Measurements from ENCODE around the gene ERO1B.
"Not testable (repeated sequence)": the region's sequence is repeated elsewhere in the genome, so short reads cannot be mapped to it uniquely, and the experiment has no call there.

The ERO1B gene, protein sequence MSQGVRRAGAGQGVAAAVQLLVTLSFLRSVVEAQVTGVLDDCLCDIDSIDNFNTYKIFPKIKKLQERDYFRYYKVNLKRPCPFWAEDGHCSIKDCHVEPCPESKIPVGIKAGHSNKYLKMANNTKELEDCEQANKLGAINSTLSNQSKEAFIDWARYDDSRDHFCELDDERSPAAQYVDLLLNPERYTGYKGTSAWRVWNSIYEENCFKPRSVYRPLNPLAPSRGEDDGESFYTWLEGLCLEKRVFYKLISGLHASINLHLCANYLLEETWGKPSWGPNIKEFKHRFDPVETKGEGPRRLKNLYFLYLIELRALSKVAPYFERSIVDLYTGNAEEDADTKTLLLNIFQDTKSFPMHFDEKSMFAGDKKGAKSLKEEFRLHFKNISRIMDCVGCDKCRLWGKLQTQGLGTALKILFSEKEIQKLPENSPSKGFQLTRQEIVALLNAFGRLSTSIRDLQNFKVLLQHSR

DNA sequence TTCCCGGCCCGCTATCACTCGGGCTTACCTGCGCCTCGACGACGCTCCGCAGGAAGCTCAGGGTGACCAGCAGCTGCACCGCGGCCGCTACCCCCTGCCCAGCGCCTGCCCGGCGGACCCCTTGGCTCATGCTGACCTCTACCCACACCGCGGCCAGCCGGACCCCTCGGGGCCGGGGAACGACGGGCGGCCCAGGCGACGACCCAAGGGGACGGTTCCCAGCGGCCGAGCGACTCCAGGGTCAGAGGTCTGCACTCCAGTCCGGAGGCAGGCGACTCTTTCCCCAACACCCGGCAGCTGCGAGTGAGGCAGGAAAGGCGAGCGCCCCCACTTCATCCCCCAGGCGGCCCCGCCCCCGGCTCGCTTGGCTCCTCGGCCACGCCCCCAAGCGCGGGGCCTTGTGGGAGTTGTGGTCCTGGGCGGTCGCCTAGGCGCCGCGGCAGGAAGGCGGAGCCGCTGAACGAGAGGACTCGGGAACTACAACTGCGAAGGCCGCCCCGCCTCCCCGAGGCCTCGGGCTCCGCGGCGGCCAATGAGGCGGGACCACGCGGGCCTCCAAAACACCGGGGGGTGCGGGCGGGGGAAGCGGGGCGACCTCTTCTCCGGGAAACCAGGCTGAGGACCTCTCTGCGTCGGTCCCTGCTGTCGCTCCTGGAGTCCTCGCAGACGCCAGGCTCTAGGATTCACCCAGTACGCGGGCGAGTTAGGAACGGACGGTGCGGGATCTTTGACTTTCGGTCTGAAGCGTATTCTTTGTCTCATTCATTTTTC lies at the start of gene ERO1B:
Gene ERO1B, minus strand, starts transcription at position 305 of the 771 bp plus-strand sequence. Its CDS starts 175 bp downstream, at position 130.
- peak; percentile 90 to 98 (median 96) for DNase-seq

DNA sequence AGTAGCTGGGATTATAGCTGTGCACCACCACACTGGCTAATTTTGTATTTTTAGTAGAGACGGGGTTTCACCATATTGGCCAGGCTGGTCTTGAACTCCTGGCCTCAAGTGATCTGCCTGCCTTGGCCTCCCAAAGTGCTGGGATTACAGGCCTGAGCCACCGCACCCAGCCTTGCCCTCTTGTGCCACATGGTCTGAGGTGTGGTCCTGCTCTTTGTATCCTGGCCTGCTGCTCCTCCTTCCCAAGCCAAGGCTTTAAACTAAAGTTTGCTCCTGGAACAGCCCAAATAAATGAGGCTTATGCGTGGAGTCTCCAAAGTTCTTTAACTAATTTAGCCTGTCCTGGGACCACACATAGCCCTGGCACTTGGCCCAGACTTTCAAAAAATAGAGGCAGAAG lies 49.7 kb upstream of the ERO1B start:
- DNase-seq, result not testable (repeated sequence)

DNA sequence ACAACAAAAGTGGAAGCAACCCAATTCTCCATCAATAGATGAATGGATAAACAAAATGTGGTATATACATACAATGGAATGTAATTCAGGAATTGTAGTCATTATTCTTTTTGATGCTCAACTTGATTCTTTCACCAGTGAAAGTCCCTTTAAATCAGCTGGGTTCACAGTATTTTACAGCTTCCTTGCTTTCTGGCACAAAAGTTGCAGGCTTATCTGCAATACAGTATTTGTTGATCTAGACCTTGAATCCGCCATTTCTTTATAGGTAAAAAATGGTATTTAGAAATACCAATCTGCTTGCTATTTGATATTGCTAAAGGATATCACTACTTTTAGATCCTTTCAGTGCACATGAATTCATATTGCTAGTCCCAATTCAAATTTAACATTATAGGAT lies 44.7 kb upstream of the ERO1B start:
- DNase-seq, result no peak

DNA sequence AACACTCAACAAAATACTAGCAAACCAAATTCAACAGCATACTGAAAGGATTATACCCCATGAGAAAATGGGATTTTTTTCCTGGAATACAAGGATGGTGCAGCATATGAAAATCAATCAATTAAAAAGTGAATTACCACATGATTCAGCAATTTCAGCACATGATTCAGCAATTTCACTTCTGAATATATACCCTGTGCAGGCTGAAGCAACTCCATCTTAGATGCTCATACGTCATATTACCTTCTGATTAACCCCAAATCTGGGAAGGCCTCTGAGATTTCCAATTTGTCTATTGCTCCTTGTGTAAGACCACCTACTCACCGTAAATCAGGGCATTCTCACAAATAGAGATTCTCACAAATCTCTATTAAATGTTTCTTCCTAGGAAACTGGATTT lies 43.8 kb upstream of the ERO1B start:
- DNase-seq, result no peak

DNA sequence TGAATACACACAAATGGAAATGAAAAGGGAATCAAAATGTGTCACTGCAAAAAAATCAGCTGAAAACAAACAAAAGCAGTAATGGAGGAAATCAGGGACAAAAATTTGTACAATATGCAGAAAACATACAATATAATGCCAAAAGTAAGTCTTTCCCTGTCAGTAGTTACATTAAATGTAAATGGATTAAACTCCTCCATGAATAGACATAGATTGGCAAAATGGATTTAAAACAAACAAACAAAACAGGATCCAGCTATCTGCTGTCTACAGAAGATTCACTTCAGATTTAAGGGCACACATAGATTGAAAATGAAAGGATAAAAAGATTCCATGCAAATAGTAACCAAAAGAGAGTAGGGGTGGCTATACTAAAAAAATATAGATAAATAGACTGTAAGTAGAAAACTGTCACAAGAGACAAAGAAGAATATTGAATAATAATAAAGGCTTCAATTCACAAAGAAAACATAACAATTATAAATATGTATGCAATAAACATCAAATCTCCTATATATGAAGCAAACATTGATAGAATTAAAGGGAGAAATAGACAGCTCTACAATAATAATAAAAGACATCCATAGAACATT lies 42.2 kb upstream of the ERO1B start:
- no peak for DNase-seq

GRCh38 chr1:236322566-236323409 lies 41.0 kb upstream of the ERO1B start:
- DNase-seq, result no peak

DNA sequence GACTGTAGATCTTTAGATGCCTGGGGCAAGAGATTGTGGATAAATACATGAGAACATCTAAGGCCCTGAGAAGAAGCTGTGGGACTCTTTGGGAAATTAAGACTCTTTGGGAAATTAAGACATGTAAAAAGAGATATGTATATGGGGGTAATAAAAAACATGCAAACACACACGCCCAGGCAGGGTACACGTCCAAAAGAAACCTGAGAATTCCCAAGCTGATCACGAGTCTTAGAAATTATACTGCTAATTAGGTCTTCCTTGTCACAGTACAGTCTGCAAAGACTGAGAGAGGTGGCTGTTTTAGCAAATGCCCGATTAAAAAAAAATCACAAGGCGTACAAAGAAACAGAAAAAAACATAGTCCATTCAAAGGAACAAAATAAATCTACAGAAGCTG lies 39.3 kb upstream of the ERO1B start:
- DNase-seq, result no peak

DNA sequence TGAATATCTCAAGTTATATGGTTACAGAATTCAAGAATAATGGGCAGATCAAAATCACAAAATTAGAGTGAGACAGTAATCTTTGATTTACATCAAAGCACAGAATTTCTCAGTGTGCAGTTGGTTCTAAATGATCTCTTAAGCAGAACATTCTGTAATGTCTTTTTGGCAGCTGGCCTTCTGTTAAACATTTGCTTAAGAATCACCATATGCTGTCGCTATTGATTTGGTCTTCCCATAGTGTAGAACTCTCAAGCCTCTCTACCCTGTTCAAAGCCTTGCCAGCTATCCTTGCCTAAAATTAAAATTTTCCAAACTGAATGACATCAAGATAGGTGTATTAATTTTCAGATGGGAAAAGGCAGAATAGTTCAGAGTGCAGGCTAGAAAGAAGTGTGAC lies 38.9 kb upstream of the ERO1B start:
- no peak for DNase-seq

- no peak for DNase-seq
Measured at GRCh38 chr1:236320214-236320613, 38.5 kb upstream of the ERO1B start.

- no peak for DNase-seq
Measured at GRCh38 chr1:236316437-236316836, 34.7 kb upstream of the ERO1B start.

DNA sequence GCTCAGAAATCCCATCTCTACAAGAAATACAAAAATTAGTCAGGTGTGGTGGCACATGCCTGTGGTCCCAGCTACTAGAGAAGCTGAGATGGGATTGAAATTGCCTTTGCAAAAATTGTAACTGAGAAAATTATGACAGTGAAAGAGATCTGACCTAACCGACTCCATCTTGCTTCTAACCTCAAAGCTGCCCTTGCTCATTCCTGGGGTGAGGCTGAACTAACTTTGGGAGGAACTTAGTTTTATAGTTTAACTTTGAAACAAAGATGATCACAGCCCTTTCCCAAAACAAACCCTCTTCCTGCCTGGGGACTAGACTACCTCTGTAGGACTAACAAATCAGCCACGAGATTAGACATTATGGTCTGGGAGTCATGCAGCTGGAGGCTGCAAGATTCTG lies 33.8 kb upstream of the ERO1B start:
- no peak for DNase-seq

DNA sequence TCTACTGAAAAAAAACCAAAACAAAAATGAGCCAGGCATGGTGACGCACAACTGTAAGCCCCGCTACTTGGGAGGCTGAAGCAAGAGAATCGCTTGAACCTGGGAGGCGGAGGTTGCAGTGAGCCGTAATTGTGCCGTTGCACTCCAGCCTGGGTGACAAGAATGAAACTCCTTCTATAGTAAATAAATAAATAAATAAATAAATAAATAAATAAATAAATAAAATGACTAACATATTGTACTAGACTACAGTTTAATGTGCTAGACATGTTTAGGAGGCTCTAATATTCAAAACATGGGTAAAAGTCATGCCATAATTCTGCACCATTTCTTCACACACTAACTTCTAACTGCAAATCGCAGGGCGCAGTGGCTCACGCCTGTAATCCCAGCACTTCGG lies 33.3 kb upstream of the ERO1B start:
- DNase-seq, result no peak

GRCh38 chr1:236314050-236314449 lies 32.3 kb upstream of the ERO1B start:
- not testable (repeated sequence) for DNase-seq

DNA sequence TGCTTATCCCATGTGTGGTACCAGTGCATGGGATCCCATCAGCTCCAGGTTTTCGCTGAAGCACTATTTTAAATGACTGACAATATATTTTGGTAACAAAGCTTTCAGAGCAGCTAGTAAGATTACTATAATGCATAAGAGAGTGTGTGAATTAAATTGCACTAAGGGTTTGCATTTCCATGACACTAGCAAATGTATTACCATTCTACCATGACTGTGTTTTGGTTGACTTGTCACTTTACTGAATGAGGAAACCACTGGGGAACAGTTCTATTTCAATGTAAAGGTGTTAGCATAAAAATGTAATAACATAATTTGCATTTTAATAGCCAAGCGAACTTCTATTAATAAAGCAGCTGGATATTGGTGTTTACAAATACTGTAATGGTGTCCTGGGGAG lies 31.7 kb upstream of the ERO1B start:
- DNase-seq, result no peak

- no peak for DNase-seq
Measured at GRCh38 chr1:236311040-236311439, 29.3 kb upstream of the ERO1B start.

GRCh38 chr1:236308827-236309226 lies 27.1 kb upstream of the ERO1B start:
- no peak for DNase-seq

GRCh38 chr1:236307435-236307834 lies 25.7 kb upstream of the ERO1B start:
- DNase-seq, result no peak

DNA sequence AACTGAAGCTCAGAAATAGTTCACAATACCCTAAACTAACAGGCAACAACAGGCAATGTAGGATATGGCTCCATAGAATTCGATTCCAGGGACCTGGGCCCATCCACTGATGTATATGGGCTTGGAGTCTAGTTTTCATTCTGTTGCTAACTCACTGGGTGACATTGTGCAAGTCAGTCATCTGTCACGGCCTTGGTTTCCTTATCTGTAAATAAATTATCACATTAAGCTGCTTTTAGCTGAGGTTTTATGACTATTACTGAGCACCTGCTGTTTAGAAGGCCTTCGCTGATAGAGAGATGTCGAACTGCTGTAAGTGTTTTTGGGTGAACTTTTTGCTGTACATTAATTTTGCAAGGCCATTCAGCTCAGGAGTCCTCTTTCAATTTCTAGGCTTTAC lies 22.9 kb upstream of the ERO1B start:
- DNase-seq, result no peak

GRCh38 chr1:236303675-236304074 lies 21.9 kb upstream of the ERO1B start:
- DNase-seq, result no peak

GRCh38 chr1:236302941-236303340 lies 21.2 kb upstream of the ERO1B start:
- DNase-seq, result no peak

- no peak for DNase-seq
Measured at GRCh38 chr1:236301958-236302335, 20.2 kb upstream of the ERO1B start.

DNA sequence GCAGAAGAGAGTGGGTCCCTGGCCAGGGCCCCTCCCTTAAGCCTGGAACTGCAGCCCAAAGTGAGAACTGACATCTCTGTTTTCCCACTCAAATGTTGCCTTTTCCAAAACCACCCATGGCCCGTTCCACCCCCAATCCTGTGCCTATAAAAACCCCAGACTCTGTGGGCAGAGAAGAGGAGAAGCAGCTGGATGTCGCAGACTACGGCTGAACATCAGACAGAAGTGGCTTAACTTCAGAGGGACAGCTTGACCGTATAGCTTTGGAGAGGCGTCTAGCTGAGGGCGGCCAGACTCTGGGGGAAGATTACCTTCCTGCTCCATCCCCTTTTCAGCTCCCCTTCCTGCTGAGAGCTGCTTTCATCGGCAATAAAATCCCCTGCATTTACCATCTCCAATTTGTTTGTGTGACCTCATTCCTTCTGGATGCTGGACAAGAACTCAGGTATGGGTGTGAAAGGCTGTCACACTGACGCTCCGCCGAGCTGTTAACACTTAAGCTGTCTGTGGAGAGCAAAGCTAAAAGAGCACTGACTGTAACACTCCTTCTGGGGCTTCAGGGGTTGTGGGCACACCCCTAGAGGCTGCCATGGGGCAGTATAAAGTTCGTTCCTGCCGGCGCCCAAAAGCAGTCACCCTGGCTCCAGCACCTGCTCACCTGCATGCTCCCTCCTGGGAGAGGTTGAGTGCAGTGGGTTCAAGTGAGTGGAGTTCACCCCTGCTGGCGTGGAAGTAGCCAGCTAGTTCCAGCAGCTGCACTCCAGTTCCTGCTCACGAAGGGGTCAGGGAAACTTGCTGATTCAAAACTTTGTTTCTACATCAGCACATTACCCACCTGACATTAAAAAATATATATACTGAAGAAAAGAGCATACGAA lies 19.6 kb upstream of the ERO1B start:
- DNase-seq, result no peak

Data from activated CD4-positive, CD25-positive, alpha-beta regulatory T cell (primary cell).